OCI-LY1 (cell line): ENCODE results near the gene CEP128.

Source experiments
- H2AFZ ChIP-seq: fragments of 200-600 bp; sonication (generic), shearing (Covaris generic); 2 replicates; pipeline ENCODE4 v1.6.0; 2014; ENCODE audit warnings: antibody characterized with exemption, mild to moderate bottlenecking, low read length
- H3F3A ChIP-seq: fragments of 200-600 bp; sonication (generic), shearing (Covaris generic); 2 replicates; pipeline ENCODE4 v1.6.0; 2014; ENCODE audit warnings: mild to moderate bottlenecking, antibody characterized with exemption, low read length, moderate library complexity; ENCODE audit not compliant: insufficient read depth
- H3K27ac ChIP-seq: fragments of 200-600 bp; sonication (generic); 2 replicates; pipeline ENCODE4 v1.5.1; 2014; ENCODE audit warnings: low read length, mixed run types, mild to moderate bottlenecking, low read depth; ENCODE audit not compliant: poor library complexity, severe bottlenecking
- H3K27me3 ChIP-seq: fragments of 200-600 bp; sonication (generic); 2 replicates; pipeline ENCODE4 v1.6.0; 2014; ENCODE audit warnings: antibody characterized with exemption, mild to moderate bottlenecking, low read length, moderate library complexity; ENCODE audit not compliant: insufficient read depth
- H3K36me3 ChIP-seq: fragments of 200-600 bp; sonication (generic); 2 replicates; pipeline ENCODE4 v1.6.1; 2014; ENCODE audit warnings: mild to moderate bottlenecking, antibody characterized with exemption, low read length, moderate library complexity, mixed read lengths; ENCODE audit not compliant: insufficient read depth
- H3K4me1 ChIP-seq: fragments of 200-600 bp; sonication (generic); 2 replicates; pipeline ENCODE4 v1.5.1; 2014; ENCODE audit warnings: mild to moderate bottlenecking, low read length, moderate library complexity; ENCODE audit not compliant: insufficient read depth, severe bottlenecking
- H3K4me2 ChIP-seq: fragments of 200-600 bp; sonication (generic), shearing (Covaris generic); 2 replicates; pipeline ENCODE4 v1.6.1; 2014; ENCODE audit warnings: low read length
- H3K4me3 ChIP-seq: fragments of 200-600 bp; sonication (generic); 2 replicates; pipeline ENCODE4 v1.5.1; 2014; ENCODE audit warnings: low read length, low read depth, mild to moderate bottlenecking, mixed read lengths; ENCODE audit not compliant: poor library complexity, severe bottlenecking
- H3K79me2 ChIP-seq: fragments of 200-600 bp; shearing (Covaris generic); 2 replicates; pipeline ENCODE4 v1.6.1; 2016; ENCODE audit warnings: mixed run types, low read length, mixed read lengths; ENCODE audit not compliant: insufficient read depth
- H3K9ac ChIP-seq: fragments of 200-600 bp; sonication (generic), shearing (Covaris generic); 2 replicates; pipeline ENCODE4 v1.6.1; 2014; ENCODE audit warnings: mild to moderate bottlenecking, low read length, mixed read lengths
- H3K9me2 ChIP-seq: fragments of 200-600 bp; sonication (generic), shearing (Covaris generic); 2 replicates; pipeline ENCODE4 v1.6.1; 2014; ENCODE audit warnings: low read depth, mild to moderate bottlenecking, low read length, mixed read lengths
- H3K9me3 ChIP-seq: fragments of 200-600 bp; shearing (Covaris generic); 2 replicates; pipeline ENCODE4 v1.6.1; 2014; ENCODE audit warnings: low read length, mixed read lengths
- H4K20me1 ChIP-seq: fragments of 200-600 bp; sonication (generic), shearing (Covaris generic); 2 replicates; pipeline ENCODE4 v1.6.0; 2016; ENCODE audit warnings: mild to moderate bottlenecking, low read length; ENCODE audit not compliant: insufficient read depth
- EZH2 ChIP-seq: fragments of 200-600 bp; sonication (generic), shearing (Covaris generic); IDR thresholded peaks from 2 replicates; pipeline ENCODE4 v1.8.0; 2017; ENCODE audit warnings: borderline replicate concordance, mixed run types, mild to moderate bottlenecking, antibody characterized with exemption, low read length, moderate library complexity, mixed read lengths
- TF ChIP-seq, protein P1 (sequence below): fragments of 200-600 bp; sonication (generic), shearing (Covaris generic); IDR thresholded peaks from 2 replicates; pipeline ENCODE4 v1.5.1; 2017; ENCODE audit warnings: mild to moderate bottlenecking, antibody characterized with exemption, low read length, moderate library complexity, mixed read lengths

The CEP128 gene

DNA sequence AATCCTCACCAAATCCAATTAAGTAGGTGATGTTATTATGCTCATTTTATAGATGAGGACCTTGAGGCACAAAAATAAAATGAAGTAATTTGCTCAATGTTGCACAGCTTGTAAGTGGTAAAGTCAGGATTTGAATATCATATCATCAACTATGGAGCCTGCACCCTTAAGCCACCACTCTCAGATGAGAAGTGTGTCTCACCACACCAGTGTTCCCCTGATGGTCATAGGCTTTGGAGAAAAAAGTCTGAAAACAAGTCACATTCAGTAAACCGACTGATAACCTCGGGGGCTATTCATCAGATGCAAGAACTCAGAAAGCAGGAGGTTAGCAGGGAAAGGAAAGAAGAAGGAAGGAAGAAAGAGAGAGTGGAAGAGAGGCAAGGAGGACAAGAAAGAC is 16.7 kb upstream of the CEP128 start:
- peak overlapping the region; percentile 20 for H3K9ac ChIP-seq
- H3K4me3 ChIP-seq, result peak overlapping the region; percentile 63
- no peak overlapping the region for H2AFZ ChIP-seq

GRCh38 chr14:80957613-80958012 is 16.1 kb upstream of the CEP128 start:
- peak overlapping the region; percentile 91 for H3K4me2 ChIP-seq
- no peaks in the 10 kb centered on the region for H3K79me2 ChIP-seq
- peak overlapping the region; percentile 63 for H3K4me3 ChIP-seq

More for the DNA sequence above, 16.7 kb upstream of the CEP128 start:
- no peaks in the 10 kb centered on the region for H3K36me3 ChIP-seq
- H3F3A ChIP-seq, result 0 out of 2 replicates have a peak, but pooled peaks cover 7% of the 10 kb centered on the region
- H3K27me3 ChIP-seq, result no peaks in the 10 kb centered on the region
- H3K4me1 ChIP-seq, result peaks cover 59% of the 10 kb centered on the region
- peak overlapping the region; percentile 94 for H3K27ac ChIP-seq
- H3K9me3 ChIP-seq, result no peaks in the 10 kb centered on the region
- H3K79me2 ChIP-seq, result no peaks in the 10 kb centered on the region
- TF ChIP-seq, protein P1, sequence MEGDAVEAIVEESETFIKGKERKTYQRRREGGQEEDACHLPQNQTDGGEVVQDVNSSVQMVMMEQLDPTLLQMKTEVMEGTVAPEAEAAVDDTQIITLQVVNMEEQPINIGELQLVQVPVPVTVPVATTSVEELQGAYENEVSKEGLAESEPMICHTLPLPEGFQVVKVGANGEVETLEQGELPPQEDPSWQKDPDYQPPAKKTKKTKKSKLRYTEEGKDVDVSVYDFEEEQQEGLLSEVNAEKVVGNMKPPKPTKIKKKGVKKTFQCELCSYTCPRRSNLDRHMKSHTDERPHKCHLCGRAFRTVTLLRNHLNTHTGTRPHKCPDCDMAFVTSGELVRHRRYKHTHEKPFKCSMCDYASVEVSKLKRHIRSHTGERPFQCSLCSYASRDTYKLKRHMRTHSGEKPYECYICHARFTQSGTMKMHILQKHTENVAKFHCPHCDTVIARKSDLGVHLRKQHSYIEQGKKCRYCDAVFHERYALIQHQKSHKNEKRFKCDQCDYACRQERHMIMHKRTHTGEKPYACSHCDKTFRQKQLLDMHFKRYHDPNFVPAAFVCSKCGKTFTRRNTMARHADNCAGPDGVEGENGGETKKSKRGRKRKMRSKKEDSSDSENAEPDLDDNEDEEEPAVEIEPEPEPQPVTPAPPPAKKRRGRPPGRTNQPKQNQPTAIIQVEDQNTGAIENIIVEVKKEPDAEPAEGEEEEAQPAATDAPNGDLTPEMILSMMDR, result no peak
- TF ChIP-seq EZH2, result no peak
- H3K4me2 ChIP-seq, result peak overlapping the region; percentile 91
- H3K9me2 ChIP-seq, result no peaks in the 10 kb centered on the region
- no peaks in the 10 kb centered on the region for H4K20me1 ChIP-seq

GRCh38 chr14:80956922-80957321 is 15.4 kb upstream of the CEP128 start:
- TF ChIP-seq, protein P1, result no peak
- TF ChIP-seq EZH2, result no peak
- peak overlapping the region; percentile 94 for H3K27ac ChIP-seq
- H3K9me2 ChIP-seq, result no peaks in the 10 kb centered on the region
- H2AFZ ChIP-seq, result no peak overlapping the region
- no peaks in the 10 kb centered on the region for H3K79me2 ChIP-seq
- no peaks in the 10 kb centered on the region for H3K36me3 ChIP-seq
- H3K4me2 ChIP-seq, result peak overlapping the region; percentile 91
- H3K27me3 ChIP-seq, result no peaks in the 10 kb centered on the region
- peaks cover 59% of the 10 kb centered on the region for H3K4me1 ChIP-seq
- H4K20me1 ChIP-seq, result no peaks in the 10 kb centered on the region
- H3K9ac ChIP-seq, result peak overlapping the region; percentile 7; the same call in 1 of the 2 replicates
- H3K9me3 ChIP-seq, result no peaks in the 10 kb centered on the region
- peak overlapping the region; percentile 63 for H3K4me3 ChIP-seq
- H3F3A ChIP-seq, result 0 out of 2 replicates have a peak, but pooled peaks cover 7% of the 10 kb centered on the region

More at GRCh38 chr14:80957613-80958012, 16.1 kb upstream of the CEP128 start:
- no peaks in the 10 kb centered on the region for H3K9me2 ChIP-seq
- H3K27ac ChIP-seq, result peak overlapping the region; percentile 94
- no peaks in the 10 kb centered on the region for H4K20me1 ChIP-seq
- no peaks in the 10 kb centered on the region for H3K9me3 ChIP-seq
- 0 out of 2 replicates have a peak overlapping the region, but pooled peaks have one; percentile 10 for H3K9ac ChIP-seq
- no peak overlapping the region for H2AFZ ChIP-seq
- TF ChIP-seq, protein P1, result no peak
- no peak for TF ChIP-seq EZH2
- peaks cover 59% of the 10 kb centered on the region for H3K4me1 ChIP-seq
- 0 out of 2 replicates have a peak, but pooled peaks cover 7% of the 10 kb centered on the region for H3F3A ChIP-seq
- H3K27me3 ChIP-seq, result no peaks in the 10 kb centered on the region
- no peaks in the 10 kb centered on the region for H3K36me3 ChIP-seq
